CD4-positive, CD25-positive, alpha-beta regulatory T cell (primary cell): Measurements from ENCODE around the gene WRAP73. TPM values are rescaled to one million over a fixed set of nuclear protein-coding genes. Genes with fewer than 3 reads are reported as not detected.

Source experiments
- ATAC-seq, 2 donors: fragments of 150-1000 bp; cut with Tn5 transposase; one replicate each; pipeline ENCODE4 v1.10.0; 2021; ENCODE audit warnings: low read depth in 2 of 2, moderate number of reproducible peaks in 2 of 2, moderate library complexity in 1 of 2
- DNase-seq, 3 donors: peaks; one replicate each; pipeline versions ENCODE4 v3.0.0 to v3.0.0-alpha.2; 2012 to 2022; ENCODE audit warnings: mixed read lengths in 1 of 3
- H3K27ac ChIP-seq: one replicate; pipeline ENCODE4 v1.7.0; 2013; ENCODE audit warnings: mild to moderate bottlenecking, low read length; ENCODE audit not compliant: insufficient read depth, poor library complexity, severe bottlenecking
- H3K27me3 ChIP-seq: one replicate; pipeline ENCODE4 v1.7.0; 2013; ENCODE audit warnings: low read length; ENCODE audit not compliant: control insufficient read depth, insufficient read depth
- H3K36me3 ChIP-seq: one replicate; pipeline ENCODE4 v1.7.0; 2013; ENCODE audit warnings: mild to moderate bottlenecking, low read length, moderate library complexity; ENCODE audit not compliant: control insufficient read depth, insufficient read depth
- H3K4me1 ChIP-seq: 2 replicates; pipeline ENCODE4 v1.7.0; 2013; ENCODE audit warnings: mild to moderate bottlenecking, low read length; ENCODE audit not compliant: insufficient read depth, control insufficient read depth, poor library complexity, severe bottlenecking
- H3K4me3 ChIP-seq: one replicate; pipeline ENCODE4 v1.7.0; 2013; ENCODE audit warnings: low read depth, mild to moderate bottlenecking, low read length, moderate library complexity
- H3K9me3 ChIP-seq, 2 experiments: 1 replicate in 1 of 2; 2 replicates in 1 of 2; pipeline ENCODE4 v1.7.0; 2013; ENCODE audit warnings: low read length in 2 of 2, mild to moderate bottlenecking in 1 of 2, moderate library complexity in 1 of 2; ENCODE audit not compliant: control insufficient read depth in 2 of 2
- H3K27ac Mint-ChIP-seq, 3 donors: one replicate each; pipeline ENCODE4 v1.8.0; 2020 to 2022; ENCODE audit warnings: mild to moderate bottlenecking in 3 of 3, mixed read lengths in 3 of 3, moderate library complexity in 2 of 3
- H3K27me3 Mint-ChIP-seq: one replicate; pipeline ENCODE4 v1.8.0; 2022; ENCODE audit warnings: mild to moderate bottlenecking, mixed read lengths
- H3K36me3 Mint-ChIP-seq: one replicate; pipeline ENCODE4 v1.8.0; 2020; ENCODE audit warnings: mixed read lengths
- H3K4me1 Mint-ChIP-seq, 4 donors: one replicate each; pipeline ENCODE4 v1.8.0; 2020 to 2022; ENCODE audit warnings: mixed read lengths in 4 of 4, mild to moderate bottlenecking in 1 of 4
- H3K4me3 Mint-ChIP-seq, 4 donors: one replicate each; pipeline ENCODE4 v1.8.0; 2020 to 2022; ENCODE audit warnings: mild to moderate bottlenecking in 4 of 4, mixed read lengths in 4 of 4, moderate library complexity in 3 of 4
- H3K9me3 Mint-ChIP-seq, 7 donors: one replicate each; pipeline ENCODE4 v1.8.0; 2020 to 2022; ENCODE audit warnings: mixed read lengths in 7 of 7, mild to moderate bottlenecking in 3 of 7, moderate library complexity in 2 of 7
- polyA plus RNA-seq, 4 donors: library from polyadenylated mRNA; unstranded; fragments of 300-500 nt; fragmentation: Illumina TruSeq; gene quantifications; one replicate each; pipeline ENCODE4 v1.2.3, GENCODE V29; 2021
- total RNA-seq: library from RNA; stranded (reverse); gene quantifications from one replicate; pipeline ENCODE4 v1.2.3, GENCODE V29; 2022

WRAP73 gene
- total and polyA plus RNA-seq, 5 donors from 2014 or later = 27.9 to 37.1 (median 36.4) TPM

DNA sequence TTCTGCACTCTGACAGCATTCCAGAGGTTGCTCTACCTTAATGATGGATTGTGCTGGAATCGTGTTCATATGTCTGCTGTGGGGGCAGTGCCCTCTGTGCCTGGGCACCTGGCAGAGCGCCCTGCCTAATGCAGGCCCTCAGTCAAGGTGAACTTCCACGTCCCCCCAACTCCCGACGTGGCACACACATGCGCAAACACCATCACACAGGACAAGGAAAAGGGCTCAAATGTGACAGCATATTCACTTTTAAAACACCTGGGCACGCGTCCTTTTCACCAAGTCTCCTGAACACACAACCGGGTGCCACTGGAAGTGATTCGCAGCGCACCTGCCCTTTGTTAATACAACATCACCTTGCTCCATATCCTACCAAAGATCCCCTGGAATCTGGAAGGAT lies 13.4 kb downstream of the WRAP73 start:
- no peaks in the 10 kb centered on the region for H3K27me3 Mint-ChIP-seq

DNA sequence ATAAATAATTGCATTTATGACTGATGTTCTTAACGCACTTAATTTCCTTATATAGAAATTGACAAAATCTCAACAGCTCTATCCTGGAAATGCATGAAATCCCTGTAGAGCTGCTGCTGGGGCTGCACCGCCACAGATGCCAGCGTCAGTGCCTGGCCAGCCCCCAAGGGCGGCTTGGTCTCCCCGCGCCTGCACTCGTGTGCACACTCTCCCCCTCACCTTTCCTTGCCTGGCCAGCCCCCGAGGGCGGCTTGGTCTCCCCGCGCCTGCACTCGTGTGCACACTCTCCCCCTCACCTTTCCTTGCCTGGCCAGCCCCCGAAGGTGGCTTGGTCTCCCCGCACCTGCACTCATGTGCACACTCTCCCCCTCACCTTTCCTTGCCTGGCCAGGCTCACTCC lies 13.8 kb downstream of the WRAP73 start:
- Mint-ChIP-seq H3K27ac (no peak overlapping the region), H3K36me3 (peaks cover 25% of the 10 kb centered on the region), H3K4me3 (no peak overlapping the region), H3K9me3 (no peaks in the 10 kb centered on the region), H3K4me1 (no peaks in the 10 kb centered on the region), H3K27me3 (no peaks in the 10 kb centered on the region)
- Histone ChIP-seq H3K4me3 (no peak overlapping the region), H3K36me3 (peaks cover 53% of the 10 kb centered on the region), H3K27ac (no peak overlapping the region), H3K27me3 (no peaks in the 10 kb centered on the region), H3K4me1 (no peaks in the 10 kb centered on the region), H3K9me3 (no peaks in the 10 kb centered on the region)
- ATAC-seq (no peak), DNase-seq (no peak)

More for the DNA sequence above, 13.4 kb downstream of the WRAP73 start:
- ATAC-seq (no peak), DNase-seq (no peak)
- Mint-ChIP-seq H3K9me3 (no peaks in the 10 kb centered on the region), H3K4me1 (no peaks in the 10 kb centered on the region), H3K36me3 (peaks cover 25% of the 10 kb centered on the region), H3K27ac (peak overlapping the region in 1 of 3 donors; percentile 38), H3K4me3 (no peak overlapping the region)
- no peak overlapping the region for H3K27ac ChIP-seq
- H3K9me3 ChIP-seq = no peaks in the 10 kb centered on the region
- H3K4me3 ChIP-seq = no peak overlapping the region
- H3K36me3 ChIP-seq = peaks cover 57% of the 10 kb centered on the region
- H3K27me3 ChIP-seq = no peaks in the 10 kb centered on the region
- no peaks in the 10 kb centered on the region for H3K4me1 ChIP-seq

DNA sequence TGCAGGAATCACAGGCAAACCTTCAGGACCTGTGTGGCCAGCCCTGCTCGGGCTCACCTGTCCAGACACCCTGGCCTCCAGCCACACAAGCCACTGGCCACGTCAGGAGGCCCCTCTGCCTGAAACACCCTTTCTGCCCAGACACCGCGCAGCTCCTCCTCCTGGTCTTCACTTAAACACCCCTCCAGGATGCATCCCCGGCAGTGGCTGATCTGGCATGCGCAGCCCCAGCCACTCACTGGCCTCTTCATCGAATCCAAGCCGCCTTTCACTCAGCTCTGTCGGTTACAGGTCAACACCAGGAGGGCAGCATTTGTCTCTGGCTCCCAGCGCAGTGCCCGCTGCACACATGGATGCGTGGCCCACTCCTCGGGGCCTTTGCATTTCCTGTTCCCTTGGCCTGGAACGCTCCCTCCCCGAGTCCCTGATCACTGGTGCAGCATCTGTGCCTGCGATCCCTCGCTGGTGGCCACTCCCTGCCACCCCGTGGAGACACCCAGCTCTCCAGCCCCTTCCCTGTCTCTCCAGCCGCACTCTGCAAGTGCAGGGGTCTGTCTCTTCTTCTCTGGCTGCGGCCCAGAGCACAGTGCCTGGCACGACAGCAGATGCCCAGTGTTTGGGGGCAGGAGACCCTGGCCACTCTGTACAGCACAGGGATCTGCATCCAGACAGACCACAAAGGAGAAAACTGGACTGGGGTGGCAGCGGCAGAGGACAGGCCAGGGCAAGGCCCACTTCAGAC lies 15.7 kb downstream of the WRAP73 start:
- no peak for DNase-seq
- no peaks in the 10 kb centered on the region for H3K9me3 Mint-ChIP-seq
- H3K4me1 Mint-ChIP-seq = no peaks in the 10 kb centered on the region
- no peaks in the 10 kb centered on the region for H3K9me3 ChIP-seq
- H3K27me3 ChIP-seq = no peaks in the 10 kb centered on the region
- peaks cover 33% of the 10 kb centered on the region for H3K36me3 Mint-ChIP-seq
- H3K27ac Mint-ChIP-seq = no peak overlapping the region
- H3K27me3 Mint-ChIP-seq = no peaks in the 10 kb centered on the region
- no peak overlapping the region for H3K4me3 ChIP-seq
- peaks cover 59% of the 10 kb centered on the region for H3K36me3 ChIP-seq
- ATAC-seq = no peak
- no peak overlapping the region for H3K27ac ChIP-seq
- no peak overlapping the region for H3K4me3 Mint-ChIP-seq
- no peaks in the 10 kb centered on the region for H3K4me1 ChIP-seq

DNA sequence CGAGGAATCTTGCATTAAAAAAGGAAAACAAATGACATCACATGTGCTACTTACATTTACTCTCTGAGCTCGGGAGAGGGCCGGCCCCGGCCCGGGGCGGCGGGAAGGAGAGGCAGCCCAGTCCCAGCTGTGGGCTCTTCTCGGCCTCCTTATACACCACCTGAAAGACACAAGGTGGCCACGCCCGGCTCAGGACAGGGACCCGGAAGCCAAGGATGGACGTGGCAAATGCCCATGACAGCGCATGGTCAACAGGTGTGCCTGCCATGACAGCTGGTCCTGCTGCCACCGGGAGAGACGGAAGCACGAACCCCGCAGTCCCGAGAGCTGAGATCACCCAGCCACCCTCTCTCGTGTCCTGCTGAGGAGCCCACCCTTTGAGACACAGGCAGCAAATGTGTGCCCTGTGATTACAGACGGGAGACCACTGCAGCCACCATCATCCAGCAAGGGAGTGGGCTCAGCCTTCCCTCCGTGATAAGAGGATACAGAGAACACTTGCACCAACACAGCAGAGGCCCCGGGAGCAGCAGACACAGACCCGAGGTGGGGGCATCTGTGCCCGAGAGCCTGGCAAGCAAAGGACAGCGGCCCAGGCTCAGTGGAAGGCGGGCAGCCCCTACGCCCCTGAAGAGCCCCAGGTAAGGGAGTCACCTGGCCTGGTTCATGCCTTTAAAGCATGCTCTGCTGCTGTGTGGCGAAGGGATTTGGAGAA lies 16.4 kb downstream of the WRAP73 start:
- DNase-seq = no peak
- no peaks in the 10 kb centered on the region for H3K9me3 Mint-ChIP-seq
- no peak for ATAC-seq
- no peaks in the 10 kb centered on the region for H3K27me3 ChIP-seq
- H3K4me3 ChIP-seq = no peak overlapping the region
- no peak overlapping the region for H3K27ac Mint-ChIP-seq
- H3K9me3 ChIP-seq = no peaks in the 10 kb centered on the region
- H3K27ac ChIP-seq = no peak overlapping the region
- H3K36me3 Mint-ChIP-seq = peaks cover 29% of the 10 kb centered on the region
- H3K27me3 Mint-ChIP-seq = no peaks in the 10 kb centered on the region
- peaks cover 59% of the 10 kb centered on the region for H3K36me3 ChIP-seq
- H3K4me1 ChIP-seq = no peaks in the 10 kb centered on the region
- H3K4me3 Mint-ChIP-seq = no peak overlapping the region
- no peaks in the 10 kb centered on the region for H3K4me1 Mint-ChIP-seq

DNA sequence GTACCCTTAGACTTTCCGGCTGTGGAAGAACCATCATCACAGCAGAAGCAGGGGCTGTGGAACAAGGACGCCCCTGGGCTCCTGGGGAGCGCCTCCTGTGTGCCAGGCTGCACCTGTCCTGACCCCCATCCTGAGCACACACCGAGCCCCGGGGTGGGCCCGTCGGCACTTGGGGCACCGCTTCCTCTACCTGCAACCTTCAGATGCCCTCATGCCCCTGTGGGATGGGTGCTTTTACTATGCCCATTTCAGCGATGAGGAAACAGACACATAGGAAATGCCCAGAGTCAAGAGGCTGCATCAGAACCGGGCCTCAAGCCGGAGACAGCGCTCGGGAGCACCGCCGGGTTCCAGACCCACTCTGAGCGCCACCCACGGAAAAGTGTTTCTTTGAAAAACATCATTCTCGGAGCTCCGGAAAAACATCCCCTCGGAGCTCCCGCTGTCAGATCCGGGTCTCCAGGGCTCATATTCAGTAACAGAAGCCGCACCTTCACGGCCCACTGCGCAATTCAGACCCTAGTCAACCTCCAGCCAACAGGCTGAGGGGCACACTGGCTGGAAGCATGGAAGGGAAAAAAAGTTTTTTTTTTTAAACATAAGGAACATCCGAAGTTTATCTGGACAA lies 17.1 kb downstream of the WRAP73 start:
- H3K4me3 Mint-ChIP-seq = peak overlapping the region in 1 of 4 donors; percentile 54
- peaks cover 60% of the 10 kb centered on the region for H3K36me3 ChIP-seq
- no peaks in the 10 kb centered on the region for H3K27me3 Mint-ChIP-seq
- H3K27me3 ChIP-seq = no peaks in the 10 kb centered on the region
- no peak overlapping the region for H3K27ac Mint-ChIP-seq
- H3K36me3 Mint-ChIP-seq = peaks cover 22% of the 10 kb centered on the region
- no peaks in the 10 kb centered on the region for H3K4me1 ChIP-seq
- DNase-seq = no peak
- H3K9me3 ChIP-seq = no peaks in the 10 kb centered on the region
- no peak overlapping the region for H3K4me3 ChIP-seq
- no peaks in the 10 kb centered on the region for H3K9me3 Mint-ChIP-seq
- no peak overlapping the region for H3K27ac ChIP-seq
- no peak for ATAC-seq
- H3K4me1 Mint-ChIP-seq = no peaks in the 10 kb centered on the region

DNA sequence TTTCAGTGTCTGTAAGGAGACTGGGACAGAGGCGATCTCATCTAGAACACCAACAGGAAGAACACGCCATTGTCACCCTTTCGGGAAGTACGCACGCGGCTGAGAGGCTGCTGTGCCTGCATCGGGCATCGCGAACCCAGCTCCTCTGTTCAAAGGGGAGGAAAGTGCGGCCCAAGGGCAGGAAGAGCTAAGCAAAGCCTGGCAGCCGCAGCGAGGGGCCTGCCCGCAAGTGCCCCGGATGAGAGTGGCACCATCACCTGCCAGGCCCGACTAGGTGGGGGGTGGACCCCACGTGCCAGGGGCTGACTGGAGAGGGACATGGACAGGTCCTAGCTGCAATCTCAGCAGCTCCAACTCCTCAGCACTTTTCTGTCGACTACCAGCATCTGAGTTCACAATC lies 17.6 kb downstream of the WRAP73 start:
- Mint-ChIP-seq H3K9me3 (no peaks in the 10 kb centered on the region), H3K36me3 (peaks cover 19% of the 10 kb centered on the region), H3K4me3 (no peak overlapping the region), H3K4me1 (no peaks in the 10 kb centered on the region), H3K27ac (no peak overlapping the region), H3K27me3 (no peaks in the 10 kb centered on the region)
- H3K9me3 ChIP-seq = no peaks in the 10 kb centered on the region
- no peaks in the 10 kb centered on the region for H3K27me3 ChIP-seq
- H3K4me3 ChIP-seq = no peak overlapping the region
- H3K27ac ChIP-seq = no peak overlapping the region
- no peak for ATAC-seq
- peaks cover 64% of the 10 kb centered on the region for H3K36me3 ChIP-seq
- H3K4me1 ChIP-seq = no peaks in the 10 kb centered on the region
- DNase-seq = no peak

DNA sequence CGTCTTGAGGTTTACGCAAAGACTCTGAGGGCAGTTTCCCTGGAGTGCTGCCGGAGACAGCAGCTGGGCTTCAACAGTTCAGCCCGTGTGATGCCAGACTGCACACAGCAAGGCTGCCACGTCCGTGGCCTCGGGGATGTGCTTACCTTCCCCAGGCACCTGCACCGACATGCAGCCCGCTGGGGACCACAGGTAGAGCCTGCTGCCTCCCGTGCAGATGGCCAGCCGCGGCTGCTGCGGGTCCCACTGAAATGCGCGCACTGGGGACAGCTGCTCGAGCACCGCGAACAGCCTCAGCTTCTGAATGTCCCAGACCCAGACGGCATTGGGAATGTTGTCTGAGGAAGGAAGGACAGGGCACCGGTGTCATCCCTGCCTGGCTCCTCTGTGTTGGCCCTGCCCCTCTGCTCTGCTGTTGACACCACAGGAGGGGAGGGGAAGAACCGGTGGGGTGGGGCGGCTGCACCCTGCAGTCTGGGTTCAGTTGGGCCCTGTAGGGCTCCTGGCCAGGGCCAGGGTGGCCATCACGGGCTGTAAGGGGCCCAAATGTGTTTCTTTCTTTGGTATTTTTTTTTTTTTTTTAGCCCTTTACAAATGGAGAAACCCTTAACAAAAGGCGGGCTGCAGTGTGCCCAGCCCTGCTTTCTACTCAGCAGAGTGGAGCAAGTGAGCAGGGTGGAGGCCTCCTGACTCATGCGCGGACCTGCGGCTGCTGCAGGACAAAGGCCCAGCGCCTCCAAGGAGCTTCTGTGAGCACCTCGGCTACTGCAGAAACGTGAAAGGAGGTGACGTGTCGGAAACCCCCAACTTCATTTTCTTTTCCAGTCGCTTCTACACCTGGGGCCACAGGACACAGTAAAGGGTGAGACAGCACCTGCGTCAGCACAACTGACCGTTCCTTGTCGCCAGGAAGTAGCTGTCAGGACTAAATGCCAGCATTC lies 18.3 kb downstream of the WRAP73 start:
- Mint-ChIP-seq H3K4me1 (no peaks in the 10 kb centered on the region), H3K9me3 (no peaks in the 10 kb centered on the region), H3K36me3 (peaks cover 15% of the 10 kb centered on the region), H3K27ac (no peak overlapping the region), H3K4me3 (no peak overlapping the region), H3K27me3 (no peaks in the 10 kb centered on the region)
- no peaks in the 10 kb centered on the region for H3K9me3 ChIP-seq
- no peak overlapping the region for H3K4me3 ChIP-seq
- H3K27me3 ChIP-seq = no peaks in the 10 kb centered on the region
- peaks cover 60% of the 10 kb centered on the region for H3K36me3 ChIP-seq
- DNase-seq (no peak), ATAC-seq (no peak)
- H3K27ac ChIP-seq = no peak overlapping the region
- no peaks in the 10 kb centered on the region for H3K4me1 ChIP-seq
